ENCODE results near the gene CUX1.

The CUX1 gene

DNA sequence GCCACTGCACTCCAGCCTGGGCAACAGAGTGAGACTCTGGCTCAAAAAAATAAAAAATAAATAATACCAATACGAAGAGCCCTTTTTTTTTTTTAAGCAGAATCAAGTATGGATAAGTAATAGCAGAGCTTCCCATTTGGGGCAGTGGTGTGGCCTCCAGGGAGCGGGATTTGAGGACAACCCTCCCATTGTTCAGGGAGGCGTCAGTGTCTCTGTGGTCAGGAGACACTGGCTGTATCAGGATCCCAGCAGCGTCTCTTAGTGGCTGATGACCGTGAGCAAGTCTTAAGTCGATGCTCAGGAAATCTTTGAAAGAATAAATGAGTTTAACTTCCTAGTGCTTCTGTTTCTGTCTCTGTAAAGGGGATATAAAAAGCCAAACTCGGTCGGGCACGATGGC, 444.0 kb downstream of the CUX1 start:
- H4K20me1 ChIP-seq (ENCODE audit: control insufficient read depth, insufficient read depth, low read depth, low read length) = no peaks in the 10 kb centered on the region
- no peaks in the 10 kb centered on the region for H3K27me3 ChIP-seq (ENCODE audit: control insufficient read depth, low read length)
- no peaks in the 10 kb centered on the region for H3K4me1 ChIP-seq (ENCODE audit: control insufficient read depth, low read length)
- no peaks in the 10 kb centered on the region for H3F3A ChIP-seq (ENCODE audit: control insufficient read depth, insufficient read depth)
- H3K79me2 ChIP-seq (ENCODE audit: control insufficient read depth, low read length) = no peaks in the 10 kb centered on the region
- no peaks in the 10 kb centered on the region for H3K9me2 ChIP-seq (replicated peaks; ENCODE audit: control insufficient read depth, low read length)
- H3K9me3 ChIP-seq (ENCODE audit: control insufficient read depth, insufficient read depth, low read length) = no peaks in the 10 kb centered on the region
- no peak overlapping the region for H3K4me2 ChIP-seq (ENCODE audit: low read length)
- H3K27ac ChIP-seq (ENCODE audit: low read depth, low read length) = no peak overlapping the region
- TF ChIP-seq, protein P1, sequence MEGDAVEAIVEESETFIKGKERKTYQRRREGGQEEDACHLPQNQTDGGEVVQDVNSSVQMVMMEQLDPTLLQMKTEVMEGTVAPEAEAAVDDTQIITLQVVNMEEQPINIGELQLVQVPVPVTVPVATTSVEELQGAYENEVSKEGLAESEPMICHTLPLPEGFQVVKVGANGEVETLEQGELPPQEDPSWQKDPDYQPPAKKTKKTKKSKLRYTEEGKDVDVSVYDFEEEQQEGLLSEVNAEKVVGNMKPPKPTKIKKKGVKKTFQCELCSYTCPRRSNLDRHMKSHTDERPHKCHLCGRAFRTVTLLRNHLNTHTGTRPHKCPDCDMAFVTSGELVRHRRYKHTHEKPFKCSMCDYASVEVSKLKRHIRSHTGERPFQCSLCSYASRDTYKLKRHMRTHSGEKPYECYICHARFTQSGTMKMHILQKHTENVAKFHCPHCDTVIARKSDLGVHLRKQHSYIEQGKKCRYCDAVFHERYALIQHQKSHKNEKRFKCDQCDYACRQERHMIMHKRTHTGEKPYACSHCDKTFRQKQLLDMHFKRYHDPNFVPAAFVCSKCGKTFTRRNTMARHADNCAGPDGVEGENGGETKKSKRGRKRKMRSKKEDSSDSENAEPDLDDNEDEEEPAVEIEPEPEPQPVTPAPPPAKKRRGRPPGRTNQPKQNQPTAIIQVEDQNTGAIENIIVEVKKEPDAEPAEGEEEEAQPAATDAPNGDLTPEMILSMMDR (IDR thresholded peaks at IDR 0.05; ENCODE audit: low read depth, low read length, poor library complexity, severe bottlenecking) = no peak
- no peaks in the 10 kb centered on the region for H3K36me3 ChIP-seq (ENCODE audit: control insufficient read depth, low read length)
- no peak overlapping the region for H3K4me3 ChIP-seq (ENCODE audit: low read length)

DNA sequence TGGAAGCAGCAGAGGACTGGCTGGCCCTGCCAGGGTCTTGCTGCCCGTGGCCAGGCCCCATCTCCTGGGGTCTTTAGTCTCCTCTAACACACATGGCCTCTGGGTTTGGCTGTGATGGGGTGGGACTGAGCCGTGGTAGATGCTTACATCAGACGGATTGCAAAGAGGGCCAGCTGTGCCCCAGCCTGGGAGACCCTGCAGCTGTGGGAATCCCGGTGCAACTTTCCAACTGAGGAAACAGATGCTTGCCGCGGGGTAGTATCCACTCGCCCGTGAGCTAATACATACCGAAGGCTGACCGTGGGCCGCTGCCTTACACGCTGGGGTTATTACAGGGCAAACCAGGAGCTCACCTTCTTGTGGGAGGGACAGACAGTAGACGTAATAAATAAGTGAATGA, 445.1 kb downstream of the CUX1 start:
- Histone ChIP-seq H4K20me1 (ENCODE audit: control insufficient read depth, insufficient read depth, low read depth, low read length) (no peaks in the 10 kb centered on the region), H3K79me2 (ENCODE audit: control insufficient read depth, low read length) (no peaks in the 10 kb centered on the region), H3K4me3 (ENCODE audit: low read length) (no peak overlapping the region), H3K36me3 (ENCODE audit: control insufficient read depth, low read length) (no peaks in the 10 kb centered on the region), H3K4me2 (ENCODE audit: low read length) (no peak overlapping the region), H3K9me2 (replicated peaks; ENCODE audit: control insufficient read depth, low read length) (no peaks in the 10 kb centered on the region), H3F3A (ENCODE audit: control insufficient read depth, insufficient read depth) (no peaks in the 10 kb centered on the region), H3K27ac (ENCODE audit: low read depth, low read length) (no peak overlapping the region), H3K27me3 (ENCODE audit: control insufficient read depth, low read length) (no peaks in the 10 kb centered on the region), H3K4me1 (ENCODE audit: control insufficient read depth, low read length) (no peaks in the 10 kb centered on the region), H3K9me3 (ENCODE audit: control insufficient read depth, insufficient read depth, low read length) (no peaks in the 10 kb centered on the region)
- TF ChIP-seq, protein P1 (IDR thresholded peaks at IDR 0.05; ENCODE audit: low read depth, low read length, poor library complexity, severe bottlenecking) = no peak
- no peak for TF ChIP-seq EZH2phosphoT487 (IDR thresholded peaks at IDR 0.05; ENCODE audit: borderline replicate concordance, low read length)

DNA sequence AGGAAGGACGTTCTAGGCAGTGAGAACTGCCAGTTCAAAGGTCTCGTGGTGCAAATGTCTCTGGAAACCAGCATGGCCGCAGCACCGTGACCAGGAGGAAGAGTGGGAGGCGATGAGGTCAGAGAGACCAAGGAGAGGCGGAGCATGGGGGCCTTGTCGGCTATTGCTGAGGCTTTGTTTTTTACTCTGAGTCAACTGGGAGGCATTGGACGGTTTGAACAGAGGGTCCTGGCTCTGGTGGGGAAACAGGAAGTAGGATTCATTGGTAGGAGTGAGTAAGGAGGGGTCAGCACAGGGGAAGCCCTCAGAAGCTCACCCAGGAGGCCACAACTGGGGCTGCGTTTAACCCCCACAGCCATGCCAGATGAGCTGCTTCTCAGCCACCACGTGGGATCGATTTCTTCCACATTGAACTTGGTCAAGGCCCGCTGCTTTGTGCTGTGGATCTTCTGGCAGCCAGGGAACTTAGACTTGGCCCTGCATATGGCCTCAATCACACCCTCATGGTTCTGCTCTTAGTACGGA, 447.0 kb downstream of the CUX1 start:
- Histone ChIP-seq H3K27ac (ENCODE audit: low read depth, low read length) (no peak overlapping the region), H3K4me2 (ENCODE audit: low read length) (no peak overlapping the region), H3K9me3 (ENCODE audit: control insufficient read depth, insufficient read depth, low read length) (no peaks in the 10 kb centered on the region), H4K20me1 (ENCODE audit: control insufficient read depth, insufficient read depth, low read depth, low read length) (no peaks in the 10 kb centered on the region), H3K4me3 (ENCODE audit: low read length) (no peak overlapping the region), H3K79me2 (ENCODE audit: control insufficient read depth, low read length) (no peaks in the 10 kb centered on the region), H3K9me2 (replicated peaks; ENCODE audit: control insufficient read depth, low read length) (no peaks in the 10 kb centered on the region), H3K27me3 (ENCODE audit: control insufficient read depth, low read length) (no peaks in the 10 kb centered on the region), H3F3A (ENCODE audit: control insufficient read depth, insufficient read depth) (no peaks in the 10 kb centered on the region), H3K4me1 (ENCODE audit: control insufficient read depth, low read length) (no peaks in the 10 kb centered on the region), H3K36me3 (ENCODE audit: control insufficient read depth, low read length) (no peaks in the 10 kb centered on the region)
- TF ChIP-seq, protein P1 (IDR thresholded peaks at IDR 0.05; ENCODE audit: low read depth, low read length, poor library complexity, severe bottlenecking) = no peak
- no peak for TF ChIP-seq EZH2phosphoT487 (IDR thresholded peaks at IDR 0.05; ENCODE audit: borderline replicate concordance, low read length)

DNA sequence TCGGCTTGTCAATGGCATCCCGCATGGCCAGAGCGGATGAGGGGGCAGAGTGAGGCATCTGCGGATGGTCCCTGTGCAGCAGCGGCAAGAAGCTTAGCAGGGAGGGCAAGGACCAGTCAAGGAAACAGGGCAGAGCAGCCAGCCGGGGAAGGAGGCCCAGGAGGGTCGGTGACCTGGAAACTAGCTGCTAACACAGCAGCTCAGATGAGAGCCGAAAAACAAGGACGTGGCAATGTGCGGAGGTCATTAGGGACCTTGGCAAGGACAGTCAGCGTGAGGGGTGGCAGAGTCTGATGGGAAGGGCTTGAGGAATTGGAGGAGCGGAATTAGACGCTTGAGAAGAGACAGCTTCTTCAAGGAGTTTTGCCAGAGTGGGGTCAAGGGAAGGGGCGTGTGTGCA, 449.1 kb downstream of the CUX1 start:
- Histone ChIP-seq H3K79me2 (ENCODE audit: control insufficient read depth, low read length) (no peaks in the 10 kb centered on the region), H3K27ac (ENCODE audit: low read depth, low read length) (no peak overlapping the region), H4K20me1 (ENCODE audit: control insufficient read depth, insufficient read depth, low read depth, low read length) (no peaks in the 10 kb centered on the region), H3K4me3 (ENCODE audit: low read length) (no peak overlapping the region), H3F3A (ENCODE audit: control insufficient read depth, insufficient read depth) (no peaks in the 10 kb centered on the region), H3K36me3 (ENCODE audit: control insufficient read depth, low read length) (no peaks in the 10 kb centered on the region), H3K9me3 (ENCODE audit: control insufficient read depth, insufficient read depth, low read length) (no peaks in the 10 kb centered on the region), H3K9me2 (replicated peaks; ENCODE audit: control insufficient read depth, low read length) (no peaks in the 10 kb centered on the region), H3K4me2 (ENCODE audit: low read length) (no peak overlapping the region), H3K4me1 (ENCODE audit: control insufficient read depth, low read length) (no peaks in the 10 kb centered on the region), H3K27me3 (ENCODE audit: control insufficient read depth, low read length) (no peaks in the 10 kb centered on the region)
- TF ChIP-seq EZH2phosphoT487 (IDR thresholded peaks at IDR 0.05; ENCODE audit: borderline replicate concordance, low read length) = no peak
- TF ChIP-seq, protein P1 (IDR thresholded peaks at IDR 0.05; ENCODE audit: low read depth, low read length, poor library complexity, severe bottlenecking) = no peak
